Mesendoderm (in vitro differentiated cells): ENCODE data around the gene ADGRD1.

ENCODE experiments used
- DNase-seq: peaks from one replicate; pipeline ENCODE4 v3.0.0; 2013
- H2AK5ac ChIP-seq: 2 replicates; pipeline ENCODE4 v1.6.1; 2013; ENCODE audit warnings: low read length, inconsistent platforms
- H2BK120ac ChIP-seq: 2 replicates; pipeline ENCODE4 v1.6.1; 2013; ENCODE audit warnings: low read depth, mild to moderate bottlenecking, low read length, moderate library complexity, mixed read lengths
- H2BK15ac ChIP-seq: replicated peaks from 2 replicates; pipeline ENCODE4 v1.6.1; 2013; ENCODE audit warnings: low read depth, mild to moderate bottlenecking, moderate library complexity
- H2BK5ac ChIP-seq: 2 replicates; pipeline ENCODE4 v1.6.1; 2013; ENCODE audit warnings: low read length, inconsistent platforms
- H3K18ac ChIP-seq: 2 replicates; pipeline ENCODE4 v1.6.1; 2013; ENCODE audit warnings: mild to moderate bottlenecking, low read length, mixed read lengths
- H3K23ac ChIP-seq: one replicate; pipeline ENCODE4 v1.6.1; 2013; ENCODE audit warnings: low read length
- H3K27ac ChIP-seq: 2 replicates; pipeline ENCODE4 v1.5.1; 2013; ENCODE audit warnings: low read depth, mild to moderate bottlenecking, inconsistent platforms, low read length, moderate library complexity
- H3K27me3 ChIP-seq: 2 replicates; pipeline ENCODE4 v1.6.1; 2013; ENCODE audit warnings: low read length, control low read depth, mild to moderate bottlenecking, inconsistent platforms; ENCODE audit not compliant: insufficient read depth, poor library complexity
- H3K36me3 ChIP-seq: 2 replicates; pipeline ENCODE4 v1.6.1; 2013; ENCODE audit warnings: low read length, inconsistent platforms; ENCODE audit not compliant: control insufficient read depth, insufficient read depth
- H3K4ac ChIP-seq: one replicate; pipeline ENCODE4 v1.6.1; 2013; ENCODE audit warnings: low read depth, mild to moderate bottlenecking, low read length, moderate library complexity
- H3K4me1 ChIP-seq: 2 replicates; pipeline ENCODE4 v1.6.1; 2013; ENCODE audit warnings: low read depth, low read length, inconsistent platforms; ENCODE audit not compliant: control insufficient read depth
- H3K4me2 ChIP-seq: 2 replicates; pipeline ENCODE4 v1.6.1; 2013; ENCODE audit warnings: low read length
- H3K4me3 ChIP-seq: 2 replicates; pipeline ENCODE4 v1.5.1; 2013; ENCODE audit warnings: mild to moderate bottlenecking, low read length
- H3K56ac ChIP-seq: one replicate; pipeline ENCODE4 v1.6.1; 2013; ENCODE audit warnings: low read length
- H3K79me1 ChIP-seq: 2 replicates; pipeline ENCODE4 v1.6.1; 2013; ENCODE audit warnings: low read length, inconsistent platforms
- H3K79me2 ChIP-seq: 2 replicates; pipeline ENCODE4 v1.6.1; 2013; ENCODE audit warnings: mild to moderate bottlenecking, low read length; ENCODE audit not compliant: control insufficient read depth, insufficient read depth
- H3K9ac ChIP-seq: 2 replicates; pipeline ENCODE4 v1.6.1; 2013; ENCODE audit warnings: low read length, inconsistent platforms
- H4K5ac ChIP-seq: one replicate; pipeline ENCODE4 v1.6.1; 2013; ENCODE audit warnings: low read length
- H4K8ac ChIP-seq: one replicate; pipeline ENCODE4 v1.6.1; 2013; ENCODE audit warnings: low read depth, mild to moderate bottlenecking, control low read depth, low read length, moderate library complexity
- WGBS: extraction: QIAGEN DNeasy Blood & Tissue Kit; methylation state at CpG from one replicate; pipeline ENCODE4 v1.1.7; 2013; ENCODE audit warnings: low lambda C conversion rate, missing lambda C conversion rate; ENCODE audit not compliant: insufficient coverage; ENCODE audit errors: extremely low coverage; 5-methylcytosine and 5-hydroxymethylcytosine counted together

ADGRD1 gene

DNA sequence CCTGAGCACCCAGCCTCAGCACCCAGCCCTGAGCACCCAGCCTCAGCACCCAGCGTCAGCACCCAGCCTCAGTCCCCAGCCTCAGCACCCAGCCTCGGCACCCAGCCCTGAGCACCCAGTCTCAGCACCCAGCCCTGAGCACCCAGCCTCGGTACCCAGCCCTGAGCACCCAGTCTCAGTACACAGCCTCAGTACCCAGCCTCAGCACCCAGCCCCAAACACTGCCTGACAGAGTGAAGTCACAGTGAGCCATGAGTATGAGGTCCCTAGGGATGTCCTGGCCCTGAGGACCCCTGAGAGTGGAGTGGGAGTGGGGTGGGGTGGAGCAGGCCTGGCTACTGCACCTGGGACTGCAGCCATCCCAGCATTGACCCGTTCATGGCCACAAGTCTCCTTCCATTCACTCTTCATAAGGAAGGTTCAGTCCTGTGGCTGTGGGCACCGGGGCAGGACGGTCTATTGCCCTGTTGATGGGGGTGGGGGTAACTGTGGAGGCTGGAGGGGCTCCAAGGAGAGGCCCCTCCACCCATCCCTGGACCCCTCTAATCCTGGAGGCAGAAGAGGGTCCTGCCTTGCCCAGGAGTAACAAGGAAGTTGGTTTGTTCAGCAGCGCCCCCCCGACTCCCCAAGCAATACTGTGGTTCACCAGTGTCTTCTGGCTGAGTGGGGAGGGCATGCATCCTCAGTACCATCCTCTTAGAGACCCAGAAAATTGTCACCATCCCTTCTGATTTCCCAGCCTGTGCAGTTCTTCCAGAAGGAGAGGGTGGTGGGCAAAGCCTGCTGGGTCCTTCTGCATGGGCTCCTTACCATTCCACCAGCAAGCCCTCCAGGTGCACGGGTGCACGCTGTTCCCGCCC, 140.5 kb downstream of the ADGRD1 start:
- Histone ChIP-seq H2AK5ac (no peak overlapping the region), H3K4me2 (no peak overlapping the region), H3K79me2 (no peaks in the 10 kb centered on the region), H3K36me3 (no peaks in the 10 kb centered on the region), H2BK5ac (no peak overlapping the region), H3K79me1 (no peaks in the 10 kb centered on the region), H3K18ac (no peak overlapping the region), H3K56ac (no peak overlapping the region), H3K4me3 (no peak overlapping the region), H3K4ac (no peak overlapping the region), H4K8ac (no peak overlapping the region), H3K27me3 (no peaks in the 10 kb centered on the region), H2BK120ac (no peak overlapping the region), H3K27ac (no peak overlapping the region), H3K4me1 (no peaks in the 10 kb centered on the region), H3K23ac (no peak overlapping the region), H2BK15ac (no peak overlapping the region), H3K9ac (no peak overlapping the region), H4K5ac (no peak overlapping the region)
- no CpG with 5 or more reads among the region's 11 CpGs for WGBS
- no peak for DNase-seq

DNA sequence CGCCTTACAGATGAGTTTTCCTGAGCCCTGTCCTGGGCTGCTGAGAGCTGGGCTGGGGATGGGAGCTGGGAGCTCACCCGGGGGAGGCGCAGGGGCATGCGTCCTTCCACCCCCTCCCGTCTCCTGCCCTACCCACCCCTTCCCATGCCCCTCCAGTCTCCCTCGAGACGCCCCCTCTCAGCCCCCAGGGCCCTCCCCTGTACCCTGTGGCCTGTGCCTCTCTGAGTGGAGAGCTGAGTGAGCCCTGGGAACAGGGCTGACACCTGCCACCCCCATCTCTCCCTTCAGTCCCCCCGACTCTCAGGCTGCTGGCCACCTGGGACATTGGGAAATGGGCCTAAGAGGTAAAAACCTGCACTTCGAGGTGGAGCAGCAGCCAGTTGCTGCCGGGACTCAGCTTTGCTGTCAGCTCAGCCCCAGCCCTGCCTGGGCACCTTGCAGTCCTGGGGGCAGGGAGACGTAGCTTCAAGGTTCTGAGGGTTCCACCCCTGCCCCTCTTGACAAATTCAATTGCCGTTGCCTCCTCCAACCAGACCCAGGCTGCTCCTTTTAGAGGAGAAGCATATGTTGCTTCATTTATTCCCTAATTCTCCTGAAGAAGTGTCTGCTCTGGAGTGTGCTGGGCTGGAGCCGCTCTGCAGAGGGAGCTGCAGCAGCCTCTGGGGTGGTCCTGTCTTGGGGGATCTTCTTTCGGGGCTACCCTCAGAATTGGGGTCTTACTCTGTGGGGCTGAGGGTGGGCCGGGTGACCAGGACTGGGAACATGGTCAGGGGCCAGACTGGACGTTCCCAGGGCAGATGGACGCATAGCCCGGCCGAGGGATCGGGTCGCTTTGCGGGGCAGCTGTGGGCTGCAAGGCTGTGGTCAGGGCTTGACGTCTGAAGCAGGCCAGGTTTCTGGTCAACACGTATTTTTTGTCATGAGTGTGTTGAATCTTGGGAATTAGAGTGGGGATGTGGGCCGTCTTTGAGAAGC, 141.4 kb downstream of the ADGRD1 start:
- no peak overlapping the region for H4K8ac ChIP-seq
- H2BK120ac ChIP-seq: no peak overlapping the region
- no peaks in the 10 kb centered on the region for H3K4me1 ChIP-seq
- no CpG with 5 or more reads among the region's 25 CpGs for WGBS
- no peaks in the 10 kb centered on the region for H3K79me2 ChIP-seq
- H2BK5ac ChIP-seq: no peak overlapping the region
- no peak overlapping the region for H4K5ac ChIP-seq
- no peak overlapping the region for H3K4me3 ChIP-seq
- no peaks in the 10 kb centered on the region for H3K36me3 ChIP-seq
- H3K27me3 ChIP-seq: no peaks in the 10 kb centered on the region
- H2BK15ac ChIP-seq: no peak overlapping the region
- H3K4ac ChIP-seq: no peak overlapping the region
- no peaks in the 10 kb centered on the region for H3K79me1 ChIP-seq
- no peak overlapping the region for H2AK5ac ChIP-seq
- no peak overlapping the region for H3K27ac ChIP-seq
- H3K18ac ChIP-seq: no peak overlapping the region
- H3K23ac ChIP-seq: no peak overlapping the region
- no peak overlapping the region for H3K4me2 ChIP-seq
- DNase-seq: no peak
- H3K9ac ChIP-seq: no peak overlapping the region
- no peak overlapping the region for H3K56ac ChIP-seq

DNA sequence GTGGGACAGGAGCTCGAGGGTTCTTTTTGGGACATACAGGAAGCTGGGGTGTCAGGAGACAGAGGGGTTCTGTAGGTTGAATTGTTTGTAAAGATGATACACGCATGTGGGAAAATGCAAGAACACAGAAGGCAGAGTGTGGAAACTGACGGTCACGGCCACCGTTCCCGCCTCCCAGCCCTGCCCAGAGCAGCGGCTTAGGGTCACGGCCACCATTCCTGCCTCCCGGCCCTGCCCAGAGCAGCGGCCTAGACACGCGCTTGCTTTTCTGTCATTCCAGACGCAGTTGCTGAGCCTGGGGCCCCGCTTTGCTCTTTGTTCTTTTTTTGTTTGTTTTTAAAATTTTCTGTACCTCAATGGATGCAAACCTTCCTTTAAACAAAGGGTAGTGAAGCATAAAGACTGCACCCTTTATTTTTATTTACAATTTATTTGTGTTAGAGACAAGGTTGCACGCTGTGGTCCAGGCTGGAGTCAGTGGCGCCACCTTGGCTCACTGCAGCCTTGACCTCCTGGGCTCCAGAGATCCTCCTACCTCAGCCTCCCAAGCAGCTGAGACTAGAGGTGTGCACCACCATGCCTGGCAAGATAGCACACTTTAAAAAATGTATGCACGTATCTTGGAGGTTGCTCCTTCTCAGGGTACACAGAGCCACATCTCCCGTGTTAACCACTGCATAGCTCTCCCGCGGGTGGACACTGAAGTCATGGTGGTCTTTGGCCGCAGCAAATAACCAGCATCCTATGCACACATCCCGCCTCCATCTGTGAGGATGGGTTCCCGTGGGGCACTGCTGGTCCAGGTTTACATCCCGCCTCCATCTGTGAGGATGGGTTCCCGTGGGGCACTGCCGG, 142.3 kb downstream of the ADGRD1 start:
- no peaks in the 10 kb centered on the region for H3K27me3 ChIP-seq
- H3K4me1 ChIP-seq: no peaks in the 10 kb centered on the region
- H3K79me1 ChIP-seq: no peaks in the 10 kb centered on the region
- no peaks in the 10 kb centered on the region for H3K36me3 ChIP-seq
- no peaks in the 10 kb centered on the region for H3K79me2 ChIP-seq
- H3K18ac ChIP-seq: no peak overlapping the region
- no peak overlapping the region for H3K9ac ChIP-seq
- no peak overlapping the region for H3K27ac ChIP-seq
- H3K4me3 ChIP-seq: no peak overlapping the region
- H4K5ac ChIP-seq: no peak overlapping the region
- no peak overlapping the region for H2BK15ac ChIP-seq
- H3K4me2 ChIP-seq: no peak overlapping the region
- no peak overlapping the region for H2BK5ac ChIP-seq
- no peak for DNase-seq
- H3K4ac ChIP-seq: no peak overlapping the region
- no peak overlapping the region for H4K8ac ChIP-seq
- WGBS: no CpG with 5 or more reads among the region's 26 CpGs
- H3K23ac ChIP-seq: no peak overlapping the region
- no peak overlapping the region for H2AK5ac ChIP-seq
- no peak overlapping the region for H3K56ac ChIP-seq
- no peak overlapping the region for H2BK120ac ChIP-seq

DNA sequence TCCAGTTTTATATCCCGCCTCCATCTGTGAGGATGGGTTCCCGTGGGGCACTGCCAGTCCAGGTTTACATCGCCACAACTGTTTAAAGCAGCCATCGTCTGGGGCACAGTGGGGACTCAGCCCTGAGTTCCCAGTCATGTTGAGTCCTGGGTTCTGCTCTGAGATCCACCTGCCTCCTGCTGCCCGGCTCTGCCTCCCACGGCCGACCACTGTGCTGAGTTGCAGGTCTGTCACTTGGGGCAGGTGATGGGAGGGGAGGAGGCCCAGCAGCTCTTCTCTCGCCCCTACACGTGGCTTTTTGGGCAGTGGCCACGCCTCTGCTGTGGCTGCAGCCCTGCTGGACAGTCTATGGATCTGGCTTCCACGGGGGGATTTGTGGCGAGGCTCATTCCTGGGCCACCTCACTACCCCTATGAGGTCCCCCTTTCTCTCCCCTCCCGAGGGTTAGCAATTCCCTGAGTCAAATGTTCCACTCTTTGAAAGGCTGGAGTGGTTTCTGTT, 143.0 kb downstream of the ADGRD1 start:
- Histone ChIP-seq H4K5ac (no peak overlapping the region), H2BK120ac (no peak overlapping the region), H3K18ac (no peak overlapping the region), H3K4me2 (no peak overlapping the region), H3K27me3 (no peaks in the 10 kb centered on the region), H2AK5ac (no peak overlapping the region), H4K8ac (no peak overlapping the region), H3K4ac (no peak overlapping the region), H3K9ac (no peak overlapping the region), H3K4me3 (no peak overlapping the region), H3K79me1 (no peaks in the 10 kb centered on the region), H3K27ac (no peak overlapping the region), H3K36me3 (no peaks in the 10 kb centered on the region), H2BK5ac (no peak overlapping the region), H3K23ac (no peak overlapping the region), H3K56ac (no peak overlapping the region), H3K79me2 (no peaks in the 10 kb centered on the region), H3K4me1 (no peaks in the 10 kb centered on the region), H2BK15ac (no peak overlapping the region)
- WGBS: no CpG with 5 or more reads among the region's 13 CpGs
- no peak for DNase-seq
